BLaER1 treated with 17β-estradiol and CSF1 and Interleukin-3, amounts not matched to agents 10 nM and 100 nM (cell line): Measurements from ENCODE around the gene PDE2A.

ENCODE experiments used
- H3K27ac ChIP-seq, 11 experiments: shearing (Covaris generic); formaldehyde crosslinking; 2 replicates each; pipeline ENCODE4 v1.8.1; 2022
- H3K27me3 ChIP-seq, 11 experiments: shearing (Covaris generic); formaldehyde crosslinking; 2 replicates each; pipeline ENCODE4 v1.8.1; 2022
- H3K36me3 ChIP-seq, 11 experiments: shearing (Covaris generic); formaldehyde crosslinking; 2 replicates each; pipeline ENCODE4 v1.8.1; 2022
- H3K4me1 ChIP-seq, 10 experiments: shearing (Covaris generic); formaldehyde crosslinking; 2 replicates each; pipeline ENCODE4 v1.8.1; 2022
- H3K4me2 ChIP-seq, 11 experiments: shearing (Covaris generic); formaldehyde crosslinking; 2 replicates each; pipeline ENCODE4 v1.8.1; 2022
- H3K4me3 ChIP-seq, 10 experiments: shearing (Covaris generic); formaldehyde crosslinking; 2 replicates each; pipeline ENCODE4 v1.8.1; 2022
- H3K9ac ChIP-seq, 11 experiments: shearing (Covaris generic); formaldehyde crosslinking; 2 replicates each; pipeline ENCODE4 v1.8.1; 2022
- H3K9me3 ChIP-seq, 11 experiments: shearing (Covaris generic); formaldehyde crosslinking; replicated peaks in 1 of 11; 2 replicates each; pipeline ENCODE4 v1.8.1; 2022
- H4K20me1 ChIP-seq, 11 experiments: shearing (Covaris generic); formaldehyde crosslinking; 2 replicates each; pipeline ENCODE4 v1.8.1; 2022
- Cebpa-rat ChIP-seq, 11 experiments: shearing (Covaris generic); IDR thresholded peaks; 2 replicates each; pipeline ENCODE4 v1.8.1; 2022

The PDE2A gene

GRCh38 chr11:72584293-72584938 lies 89.8 kb downstream of the PDE2A start:
- H3K27ac ChIP-seq: peak overlapping the region in 10 of 11 experiments; percentile 31 to 62 (median 51); a peak in 16 of 22 replicates
- H3K9me3 ChIP-seq: no peaks in the 10 kb centered on the region
- H3K4me1 ChIP-seq: peaks cover 45 to 87% (median 53%) of the 10 kb centered on the region in 10 experiments
- H3K4me3 ChIP-seq: peak overlapping the region; percentile 5 to 63 (median 51); a peak in 19 of 20 replicates
- peak overlapping the region; percentile 7 to 70 (median 42); a peak in 18 of 22 replicates for H3K9ac ChIP-seq
- peaks cover 0 to 34% (median 8%) of the 10 kb centered on the region in 11 experiments; a peak in 7 of 22 replicates for H4K20me1 ChIP-seq
- TF ChIP-seq Cebpa-rat (IDR thresholded peaks at IDR 0.05): no peak
- H3K4me2 ChIP-seq: peak overlapping the region; percentile 77 to 98 (median 93)
- peaks cover 6 to 34% (median 27%) of the 10 kb centered on the region in 11 experiments for H3K27me3 ChIP-seq
- no peaks in the 10 kb centered on the region; a peak in 1 of 22 replicates for H3K36me3 ChIP-seq

DNA sequence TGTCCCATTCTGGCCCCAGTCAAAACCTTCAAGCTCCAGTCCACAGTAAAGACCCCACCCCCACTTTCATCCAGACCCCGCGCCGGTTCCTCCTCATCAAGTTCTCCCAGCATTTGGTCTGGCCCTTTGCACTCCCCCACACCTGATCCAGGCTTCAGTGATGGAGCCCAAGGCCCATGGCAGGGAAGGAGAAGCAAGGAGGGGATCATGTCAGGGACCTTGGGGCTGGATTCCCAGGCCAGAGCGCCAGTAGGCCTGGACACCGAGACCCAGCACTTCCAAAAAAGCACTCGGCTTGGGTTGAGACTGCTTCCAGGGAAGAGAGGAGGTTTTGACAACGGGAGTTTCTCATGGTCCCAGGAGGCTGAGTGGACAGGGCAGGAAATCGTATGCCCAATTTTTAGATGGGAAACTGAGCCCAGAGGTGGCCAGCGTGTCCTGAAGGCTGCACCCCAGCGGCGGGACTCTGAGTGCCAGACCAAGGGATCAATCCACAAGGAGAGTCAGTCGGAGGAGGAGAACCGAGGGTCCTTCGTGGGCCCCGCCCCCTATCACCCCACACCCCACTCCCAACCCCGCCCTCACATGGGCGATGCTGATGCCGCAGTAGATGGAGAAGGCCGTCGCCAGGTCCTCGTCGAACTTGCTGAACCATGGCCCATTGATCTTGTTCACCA lies 90.5 kb downstream of the PDE2A start:
- H4K20me1 ChIP-seq: peaks cover 0 to 28% (median 8%) of the 10 kb centered on the region in 11 experiments; a peak in 7 of 22 replicates
- H3K36me3 ChIP-seq: no peaks in the 10 kb centered on the region; a peak in 1 of 22 replicates
- H3K4me3 ChIP-seq: no peak overlapping the region

GRCh38 chr11:72583177-72583553 lies 91.1 kb downstream of the PDE2A start:
- no peaks in the 10 kb centered on the region for H3K9me3 ChIP-seq
- H3K4me2 ChIP-seq: no peak overlapping the region; a peak in 1 of 22 replicates
- peaks cover 52 to 75% (median 59%) of the 10 kb centered on the region in 10 experiments for H3K4me1 ChIP-seq
- peaks cover 0 to 22% (median 15%) of the 10 kb centered on the region in 11 experiments; a peak in 18 of 22 replicates for H3K27me3 ChIP-seq
- H3K36me3 ChIP-seq: no peaks in the 10 kb centered on the region; a peak in 1 of 22 replicates
- no peak overlapping the region for H3K27ac ChIP-seq
- H4K20me1 ChIP-seq: peaks cover 0 to 22% (median 6%) of the 10 kb centered on the region in 11 experiments; a peak in 6 of 22 replicates
- H3K9ac ChIP-seq: no peak overlapping the region
- H3K4me3 ChIP-seq: no peak overlapping the region
- no peak for TF ChIP-seq Cebpa-rat (IDR thresholded peaks at IDR 0.05)

More for the DNA sequence above, 90.5 kb downstream of the PDE2A start:
- Histone ChIP-seq H3K9me3 (no peaks in the 10 kb centered on the region), H3K4me1 (peaks cover 51 to 81% (median 57%) of the 10 kb centered on the region in 10 experiments), H3K4me2 (peak overlapping the region in 7 of 11 experiments; percentile 89 to 98 (median 93); a peak in 10 of 22 replicates), H3K27ac (no peak overlapping the region), H3K9ac (no peak overlapping the region), H3K27me3 (peaks cover 0 to 28% (median 21%) of the 10 kb centered on the region in 11 experiments; a peak in 20 of 22 replicates)
- TF ChIP-seq Cebpa-rat (IDR thresholded peaks at IDR 0.05): no peak

DNA sequence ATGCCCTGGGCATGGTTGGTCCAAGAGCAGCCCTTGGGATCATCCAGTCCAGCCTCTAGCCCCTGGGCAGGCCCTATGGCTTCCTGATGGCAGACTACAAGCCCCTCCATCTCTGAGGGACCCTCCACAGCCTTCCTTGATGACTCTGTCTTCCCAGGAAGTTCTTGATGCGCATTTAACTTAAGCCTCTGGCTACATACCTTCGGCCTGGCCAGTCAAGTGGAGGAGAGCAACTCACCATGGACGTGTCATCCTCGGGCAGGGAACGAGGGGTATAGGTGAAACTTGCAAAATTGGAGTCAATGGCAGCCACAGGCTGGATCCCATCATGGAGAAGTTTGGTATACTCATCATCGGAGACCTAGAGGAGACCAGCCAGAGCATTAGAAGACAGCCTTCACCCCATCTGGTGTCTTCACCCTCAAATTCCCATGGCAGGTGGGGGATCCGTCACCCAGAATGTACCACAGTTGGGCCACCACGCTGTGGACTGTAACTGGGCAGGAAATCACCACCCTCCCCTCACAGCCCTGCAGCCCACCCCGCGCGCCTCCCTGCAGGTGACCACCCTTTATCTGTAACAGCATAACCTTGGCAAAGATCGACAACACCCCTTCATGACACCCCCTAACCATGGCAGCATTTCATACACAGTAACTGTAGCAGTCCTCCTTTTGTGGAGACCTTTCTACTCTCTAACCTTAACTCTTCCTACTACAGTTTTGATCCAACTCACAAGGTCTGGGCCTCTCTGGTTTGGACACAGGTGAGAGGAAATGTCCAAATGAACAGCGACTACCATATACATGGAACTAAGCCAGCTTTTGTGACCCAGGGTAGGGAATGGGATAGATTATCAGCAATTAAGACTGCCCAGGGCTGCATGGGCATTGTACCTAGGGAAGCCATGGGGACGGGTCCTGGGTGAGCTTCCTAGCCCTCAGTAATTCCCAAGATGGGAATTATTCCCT lies 91.7 kb downstream of the PDE2A start:
- no peaks in the 10 kb centered on the region; a peak in 1 of 22 replicates for H3K36me3 ChIP-seq

GRCh38 chr11:72581067-72581466 lies 93.2 kb downstream of the PDE2A start:
- no peak overlapping the region for H3K4me3 ChIP-seq
- TF ChIP-seq Cebpa-rat (IDR thresholded peaks at IDR 0.05): no peak
- H4K20me1 ChIP-seq: peaks cover 0 to 3% (median 2%) of the 10 kb centered on the region in 11 experiments; a peak in 6 of 22 replicates
- H3K9ac ChIP-seq: peak overlapping the region in 4 of 11 experiments; percentile 2 to 54 (median 24); a peak in 2 of 22 replicates
- peaks cover 40 to 62% (median 56%) of the 10 kb centered on the region in 10 experiments for H3K4me1 ChIP-seq
- no peaks in the 10 kb centered on the region; a peak in 1 of 22 replicates for H3K36me3 ChIP-seq
- H3K27me3 ChIP-seq: peaks cover 0 to 21% (median 15%) of the 10 kb centered on the region in 11 experiments; a peak in 18 of 22 replicates
- H3K4me2 ChIP-seq: peak overlapping the region; percentile 42 to 92 (median 80)
- H3K27ac ChIP-seq: peak overlapping the region in 7 of 11 experiments; percentile 6 to 62 (median 50); a peak in 11 of 22 replicates
- no peaks in the 10 kb centered on the region for H3K9me3 ChIP-seq

More for the DNA sequence above, 91.7 kb downstream of the PDE2A start:
- no peak for TF ChIP-seq Cebpa-rat (IDR thresholded peaks at IDR 0.05)
- H3K27me3 ChIP-seq: peaks cover 0 to 21% (median 15%) of the 10 kb centered on the region in 11 experiments; a peak in 18 of 22 replicates
- H3K9me3 ChIP-seq: no peaks in the 10 kb centered on the region
- H4K20me1 ChIP-seq: peaks cover 0 to 16% (median 6%) of the 10 kb centered on the region in 11 experiments; a peak in 6 of 22 replicates
- H3K4me3 ChIP-seq: no peak overlapping the region
- peaks cover 52 to 68% (median 58%) of the 10 kb centered on the region in 10 experiments for H3K4me1 ChIP-seq
- H3K27ac ChIP-seq: no peak overlapping the region
- peak overlapping the region in 5 of 11 experiments; percentile 68 to 92 (median 87); a peak in 8 of 22 replicates for H3K4me2 ChIP-seq
- no peak overlapping the region for H3K9ac ChIP-seq

GRCh38 chr11:72580642-72580950 lies 93.6 kb downstream of the PDE2A start:
- H3K4me1 ChIP-seq: peaks cover 35 to 57% (median 52%) of the 10 kb centered on the region in 10 experiments
- H3K4me2 ChIP-seq: peak overlapping the region; percentile 42 to 92 (median 80)
- TF ChIP-seq Cebpa-rat (IDR thresholded peaks at IDR 0.05): no peak
- no peaks in the 10 kb centered on the region for H3K9me3 ChIP-seq
- H4K20me1 ChIP-seq: no peaks in the 10 kb centered on the region; a peak in 1 of 22 replicates
- peak overlapping the region in 9 of 11 experiments; percentile 6 to 63 (median 50); a peak in 13 of 22 replicates for H3K27ac ChIP-seq
- peaks cover 0 to 21% (median 15%) of the 10 kb centered on the region in 11 experiments; a peak in 18 of 22 replicates for H3K27me3 ChIP-seq
- no peak overlapping the region for H3K4me3 ChIP-seq
- peak overlapping the region in 6 of 11 experiments; percentile 2 to 54 (median 14); a peak in 3 of 22 replicates for H3K9ac ChIP-seq
- no peaks in the 10 kb centered on the region; a peak in 1 of 22 replicates for H3K36me3 ChIP-seq

DNA sequence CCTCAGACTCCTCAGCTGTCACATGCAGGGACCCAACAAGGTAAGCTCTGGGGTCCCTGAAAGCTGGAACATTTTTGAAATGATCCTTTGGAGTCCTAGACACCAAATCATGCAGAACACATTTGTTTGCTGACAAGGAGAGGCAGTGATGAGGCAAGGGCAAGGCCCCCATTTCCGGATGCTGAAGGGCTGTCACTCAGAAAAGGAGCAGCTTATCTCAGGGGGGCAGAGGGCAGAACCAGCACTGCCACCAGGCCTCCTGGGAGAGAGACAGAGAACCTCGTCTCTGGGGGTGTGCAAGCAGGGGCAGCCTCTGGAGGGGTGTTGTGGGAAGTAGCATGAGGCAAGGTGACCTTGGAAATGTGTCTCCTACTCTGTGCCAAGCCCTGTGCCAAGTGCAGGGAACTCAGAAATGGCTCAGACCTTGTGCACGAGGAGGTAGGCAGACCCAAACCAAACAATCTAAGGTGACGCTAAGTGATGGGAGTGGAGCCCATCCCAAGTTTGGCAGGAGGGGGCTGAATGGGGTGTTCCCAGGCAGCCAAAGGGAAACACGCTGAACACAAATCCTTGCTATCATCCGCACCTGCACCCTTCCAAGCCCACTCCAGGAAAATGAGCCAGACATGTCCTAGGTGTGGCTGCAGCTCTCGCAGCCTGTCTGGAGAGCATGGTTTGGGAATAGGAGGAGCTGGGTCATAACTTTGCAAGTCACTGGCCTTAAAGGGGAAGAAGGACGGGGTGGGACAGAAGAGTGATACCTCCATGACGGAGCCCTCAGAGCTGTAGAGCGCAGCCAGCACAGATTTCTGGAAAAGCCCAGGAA lies 94.2 kb downstream of the PDE2A start:
- Histone ChIP-seq H3K27ac (peak overlapping the region in 9 of 11 experiments; percentile 11 to 63 (median 50); a peak in 15 of 22 replicates), H4K20me1 (no peaks in the 10 kb centered on the region; a peak in 1 of 22 replicates), H3K36me3 (no peaks in the 10 kb centered on the region; a peak in 1 of 22 replicates), H3K4me1 (peaks cover 33 to 52% (median 47%) of the 10 kb centered on the region in 10 experiments), H3K9ac (peak overlapping the region in 7 of 11 experiments; percentile 6 to 54 (median 36); a peak in 9 of 22 replicates), H3K27me3 (peaks cover 0 to 15% (median 9%) of the 10 kb centered on the region in 11 experiments; a peak in 18 of 22 replicates), H3K4me3 (0 out of 20 replicates have a peak overlapping the region, but pooled peaks of 1 of the 10 experiments have one; percentile 11), H3K4me2 (peak overlapping the region; percentile 42 to 92 (median 80)), H3K9me3 (no peaks in the 10 kb centered on the region)
- TF ChIP-seq Cebpa-rat (IDR thresholded peaks at IDR 0.05): peak in 1 of 11 experiments; percentile 27; a peak in 1 of 22 replicates
